22Rv1 (cell line): Measurements from ENCODE around the gene GRK3.
"Not testable (repeated sequence)": the region's sequence is repeated elsewhere in the genome, so short reads cannot be mapped to it uniquely, and the experiment has no call there.

Source experiments
- CTCF ChIP-seq: fragments of 450-650 bp; IDR thresholded peaks from 2 replicates; pipeline ENCODE4 v1.5.1; 2017; ENCODE audit warnings: mild to moderate bottlenecking
- ZFX ChIP-seq: fragments of 450-650 bp; IDR thresholded peaks from 2 replicates; pipeline ENCODE4 v1.6.1; 2017; ENCODE audit warnings: antibody characterized with exemption, borderline replicate concordance

GRCh38 chr22:25529541-25530137, 34.8 kb upstream of the GRK3 start:
- TF ChIP-seq CTCF, ZFX: not testable (repeated sequence)
